ENCODE data around the gene MATCAP1.

MATCAP1 gene

DNA sequence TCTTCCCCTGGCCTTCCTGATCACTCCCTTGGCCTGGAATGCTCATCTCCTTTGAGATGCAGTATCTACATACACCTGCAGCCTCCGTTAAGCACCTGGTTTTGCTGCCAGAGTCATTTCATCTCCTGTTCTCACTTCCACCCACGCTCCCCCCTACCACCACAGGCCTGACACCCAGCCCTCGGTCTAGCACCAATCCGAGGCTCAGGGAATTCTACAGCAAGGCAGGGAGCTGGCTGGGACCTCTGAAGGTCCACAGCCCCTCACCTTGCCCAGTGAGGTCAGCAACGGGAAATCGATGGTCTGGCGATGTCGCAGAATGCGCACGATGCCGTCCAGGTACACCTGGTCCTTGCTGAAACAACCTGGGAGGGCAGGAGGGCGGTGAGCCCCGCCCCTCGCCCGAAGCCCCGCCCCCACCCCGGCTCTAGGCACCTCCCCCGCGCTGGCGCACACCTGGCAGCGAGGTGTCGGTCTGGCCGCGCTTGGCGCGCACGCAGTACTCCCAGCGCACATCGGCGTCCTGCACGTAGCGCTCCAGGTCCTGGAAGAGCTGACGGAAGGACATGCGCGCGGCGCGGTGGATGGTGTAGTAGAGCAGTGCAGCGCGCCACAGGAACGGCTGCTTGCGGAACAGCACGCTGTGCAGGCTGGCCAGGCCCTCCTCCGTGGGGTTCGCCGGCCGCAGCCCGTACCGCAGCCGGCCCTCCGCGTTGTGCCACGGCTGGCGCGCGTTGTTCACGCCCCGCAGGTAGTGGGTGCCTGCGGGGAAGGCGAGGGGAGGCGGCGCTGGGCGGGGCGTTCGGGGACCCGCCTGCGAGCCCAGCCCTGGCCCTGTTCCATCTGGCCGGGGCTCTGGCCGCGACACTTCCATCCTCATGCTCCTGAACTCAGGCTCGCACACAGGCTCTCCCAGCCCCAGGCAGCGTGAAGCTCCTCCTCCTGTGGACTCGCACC is 5.7 kb downstream of the MATCAP1 start:
- H3K4me3 ChIP-seq (ENCODE audit: low read length): no peak overlapping the region
- no peak for DNase-seq (ENCODE audit: low read depth, low spot score)

DNA sequence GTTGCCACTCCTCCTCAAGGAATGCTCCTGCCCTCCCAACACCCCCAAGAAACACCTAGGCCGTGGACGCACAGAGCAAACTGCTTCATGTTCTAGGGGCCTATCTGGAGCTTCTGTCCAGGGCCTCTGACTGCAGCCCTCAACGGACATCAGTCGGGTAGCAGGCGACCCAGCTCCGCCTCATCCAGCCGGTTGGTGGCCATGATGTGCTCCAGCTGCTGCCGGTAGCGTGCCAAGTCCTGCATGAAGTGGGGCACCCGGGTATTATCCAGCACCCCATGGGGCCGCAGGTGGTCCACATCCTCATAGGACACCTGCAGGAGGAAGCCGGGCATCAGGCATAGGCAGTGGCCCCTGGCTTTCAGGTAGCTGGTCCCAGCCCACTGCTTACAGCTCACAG is 7.1 kb downstream of the MATCAP1 start:
- no peak for DNase-seq (ENCODE audit: low read depth, low spot score)
- H3K4me3 ChIP-seq (ENCODE audit: low read length): no peak overlapping the region

DNA sequence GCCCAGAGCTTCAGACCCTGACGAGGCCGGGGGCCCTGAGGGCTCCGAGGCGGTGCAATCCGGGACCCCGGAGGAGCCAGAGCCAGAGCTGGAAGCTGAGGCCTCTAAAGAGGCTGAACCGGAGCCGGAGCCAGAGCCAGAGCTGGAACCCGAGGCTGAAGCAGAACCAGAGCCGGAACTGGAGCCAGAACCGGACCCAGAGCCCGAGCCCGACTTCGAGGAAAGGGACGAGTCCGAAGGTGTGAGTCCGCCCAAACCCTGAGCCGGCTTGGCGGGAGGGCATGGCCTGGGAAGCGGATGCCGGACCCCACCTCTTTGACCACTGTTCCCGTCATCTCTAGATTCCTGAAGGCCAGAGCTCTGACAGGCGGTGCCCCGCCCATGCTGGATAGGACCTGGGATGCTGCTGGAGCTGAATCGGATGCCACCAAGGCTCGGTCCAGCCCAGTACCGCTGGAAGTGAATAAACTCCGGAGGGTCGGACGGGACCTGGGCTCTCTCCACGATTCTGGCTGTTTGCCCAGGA is 9.0 kb downstream of the MATCAP1 start:
- peak overlapping the region; percentile 40 for H3K4me3 ChIP-seq (ENCODE audit: low read length)
- DNase-seq (ENCODE audit: low read depth, low spot score): no peak

DNA sequence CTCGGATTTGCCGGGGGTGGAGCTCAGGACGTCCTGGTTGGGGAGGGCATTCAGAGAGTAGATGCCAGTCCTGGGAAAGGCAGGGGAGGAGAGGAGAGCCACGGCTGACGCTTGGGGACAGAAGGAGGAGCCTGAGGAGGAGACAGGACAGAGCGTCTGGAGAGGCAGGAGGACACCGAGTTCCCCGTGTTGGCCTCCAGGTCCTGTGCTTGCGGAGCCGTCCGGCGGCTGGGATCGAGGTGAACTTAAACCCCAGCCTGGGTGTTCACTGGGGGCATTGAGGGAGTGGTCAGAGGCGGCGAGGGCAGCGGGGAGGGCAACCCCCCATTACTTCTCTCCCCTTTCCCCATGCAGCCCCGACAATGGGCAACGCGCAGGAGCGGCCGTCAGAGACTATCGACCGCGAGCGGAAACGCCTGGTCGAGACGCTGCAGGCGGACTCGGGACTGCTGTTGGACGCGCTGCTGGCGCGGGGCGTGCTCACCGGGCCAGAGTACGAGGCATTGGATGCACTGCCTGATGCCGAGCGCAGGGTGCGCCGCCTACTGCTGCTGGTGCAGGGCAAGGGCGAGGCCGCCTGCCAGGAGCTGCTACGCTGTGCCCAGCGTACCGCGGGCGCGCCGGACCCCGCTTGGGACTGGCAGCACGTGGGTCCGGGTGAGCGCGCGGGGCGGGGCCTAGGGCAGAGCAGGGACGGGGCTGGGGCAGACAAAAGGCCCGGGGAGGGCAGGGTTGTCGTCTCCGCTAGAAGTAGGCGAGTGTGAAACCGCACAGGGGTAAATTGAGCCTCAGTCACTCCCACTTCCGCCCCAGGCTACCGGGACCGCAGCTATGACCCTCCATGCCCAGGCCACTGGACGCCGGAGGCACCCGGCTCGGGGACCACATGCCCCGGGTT is 9.7 kb downstream of the MATCAP1 start:
- peak overlapping the region; percentile 40 for H3K4me3 ChIP-seq (ENCODE audit: low read length)
- DNase-seq (ENCODE audit: low read depth, low spot score): no peak

DNA sequence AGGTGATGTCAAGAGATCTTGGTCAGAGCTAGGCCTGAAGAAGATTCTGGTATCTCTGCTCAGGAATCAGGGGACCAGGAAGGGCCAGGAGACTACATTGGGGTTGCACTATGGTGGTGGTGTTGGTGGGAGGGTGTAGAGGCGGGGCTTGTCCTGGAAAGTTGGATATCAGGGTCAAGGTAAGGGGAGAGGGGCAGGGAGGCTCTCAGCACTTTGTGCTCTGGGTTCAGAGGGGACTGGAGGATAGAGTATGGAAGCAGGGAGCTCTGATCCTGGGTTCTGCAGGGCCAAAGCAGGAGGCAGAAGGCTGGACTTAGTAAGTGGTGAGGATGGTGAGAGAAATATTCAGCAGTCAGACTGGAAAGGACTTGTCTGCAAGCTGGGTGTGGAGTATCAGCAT is 10.4 kb downstream of the MATCAP1 start:
- H3K4me3 ChIP-seq (ENCODE audit: low read length): peak overlapping the region; percentile 40
- DNase-seq (ENCODE audit: low read depth, low spot score): no peak

DNA sequence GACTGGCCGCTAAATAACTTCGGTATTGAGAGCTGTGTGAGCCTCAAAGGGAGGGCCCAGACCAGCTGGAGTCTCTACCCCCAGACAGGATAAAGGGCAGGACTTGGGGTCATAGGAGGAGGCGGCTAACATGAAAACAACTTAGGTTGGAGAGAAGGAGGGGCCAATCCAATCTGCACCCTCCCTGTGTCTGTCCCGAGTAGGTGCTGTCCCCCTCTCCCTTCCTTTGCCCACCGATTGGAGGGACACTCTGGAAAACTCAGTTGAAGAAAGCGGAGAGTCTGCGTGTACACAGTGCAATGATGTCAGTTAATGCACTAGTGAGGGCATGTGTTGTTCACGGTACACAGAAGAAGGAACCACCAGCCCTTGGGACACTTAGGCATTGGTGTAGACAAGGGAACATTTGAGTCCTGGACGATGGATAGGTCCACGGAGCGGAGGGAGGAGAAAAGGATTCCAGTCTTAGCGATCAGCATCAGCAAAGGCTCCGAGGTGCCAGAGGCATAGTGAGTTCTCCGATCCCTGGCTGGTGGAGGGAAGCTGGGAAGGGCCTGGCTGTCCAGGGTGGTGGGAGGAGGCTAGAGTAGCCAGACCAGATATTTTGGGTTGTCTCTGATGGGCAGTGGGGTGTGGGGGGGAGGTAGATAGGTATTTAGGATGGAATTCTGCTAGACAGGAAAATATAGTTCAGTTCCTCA is 12.7 kb downstream of the MATCAP1 start:
- DNase-seq (ENCODE audit: low read depth, low spot score): no peak
- H3K4me3 ChIP-seq (ENCODE audit: low read length): peak overlapping the region; percentile 43

DNA sequence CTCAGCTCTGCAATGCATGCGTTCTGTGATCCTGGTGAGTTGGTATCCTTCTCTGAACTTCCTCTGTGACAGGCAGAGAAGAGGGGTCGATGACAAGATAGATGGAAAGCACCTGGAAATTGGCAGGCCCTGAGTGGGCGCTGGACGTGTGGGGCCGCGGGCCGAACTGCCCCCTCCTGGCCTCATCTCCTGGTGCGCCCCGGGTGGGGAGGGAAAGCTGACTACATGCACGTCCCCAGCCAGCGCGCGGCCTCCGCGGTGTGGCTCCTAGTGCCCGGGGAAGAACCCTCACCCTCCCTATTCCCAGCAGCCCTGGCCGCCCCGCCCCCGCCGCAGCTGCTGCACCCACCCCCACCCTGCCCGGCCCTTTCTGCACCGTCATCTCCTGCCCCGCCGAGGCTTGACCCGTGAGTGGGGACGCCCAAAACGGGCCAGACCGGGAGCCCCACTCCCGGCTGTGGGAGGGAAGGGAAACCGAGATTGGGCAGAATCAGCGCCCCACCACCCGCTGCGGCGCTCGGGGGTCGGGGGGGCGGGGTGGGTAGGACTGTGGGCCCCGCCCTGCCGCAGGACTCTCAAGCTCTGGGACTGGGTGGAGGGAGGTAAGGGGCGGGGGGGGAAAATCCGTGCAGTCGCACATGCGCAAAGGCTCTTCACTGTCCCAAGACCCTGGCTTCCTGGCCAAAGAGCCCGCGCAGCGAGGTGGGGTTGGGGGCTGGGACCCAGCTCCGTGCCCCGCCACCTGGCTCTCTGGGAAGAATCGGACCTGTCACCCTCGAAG is 13.4 kb downstream of the MATCAP1 start, which contains the start of gene NOL3:
Gene NOL3, plus strand, starts transcription at position 371 of the 781 bp plus-strand sequence.
- peak; percentile 49 for DNase-seq (ENCODE audit: low read depth, low spot score)
- H3K4me3 ChIP-seq (ENCODE audit: low read length): peak within 1 kb of the TSS; percentile 43

DNA sequence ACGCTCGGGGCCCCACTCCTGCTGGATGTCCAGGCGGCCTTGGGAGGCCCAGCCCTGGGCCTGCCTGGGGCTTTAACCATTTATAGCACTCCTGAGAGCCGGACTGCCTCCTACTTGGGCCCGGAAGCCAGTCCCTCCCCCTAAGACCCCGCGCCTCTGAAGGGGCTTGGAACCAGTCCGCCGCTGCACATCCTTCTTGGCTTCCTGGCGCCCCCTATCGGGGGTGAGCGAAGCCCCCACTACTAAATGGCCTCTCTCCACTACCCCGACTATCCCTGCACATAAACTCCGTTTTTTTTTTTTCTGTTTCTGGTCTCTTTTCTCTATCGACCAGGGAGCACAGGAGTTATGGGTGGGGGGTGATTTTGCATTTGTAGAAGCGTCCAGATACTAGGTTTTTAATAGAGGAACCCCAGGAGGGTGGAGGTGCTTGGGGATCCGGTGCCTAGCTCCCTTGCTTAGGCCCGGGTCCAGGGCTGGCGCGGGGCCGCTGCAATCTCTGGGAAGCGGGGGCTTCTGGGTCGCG is 14.1 kb downstream of the MATCAP1 start:
- peak overlapping the region; percentile 43 for H3K4me3 ChIP-seq (ENCODE audit: low read length)
- no peak for DNase-seq (ENCODE audit: low read depth, low spot score)

DNA sequence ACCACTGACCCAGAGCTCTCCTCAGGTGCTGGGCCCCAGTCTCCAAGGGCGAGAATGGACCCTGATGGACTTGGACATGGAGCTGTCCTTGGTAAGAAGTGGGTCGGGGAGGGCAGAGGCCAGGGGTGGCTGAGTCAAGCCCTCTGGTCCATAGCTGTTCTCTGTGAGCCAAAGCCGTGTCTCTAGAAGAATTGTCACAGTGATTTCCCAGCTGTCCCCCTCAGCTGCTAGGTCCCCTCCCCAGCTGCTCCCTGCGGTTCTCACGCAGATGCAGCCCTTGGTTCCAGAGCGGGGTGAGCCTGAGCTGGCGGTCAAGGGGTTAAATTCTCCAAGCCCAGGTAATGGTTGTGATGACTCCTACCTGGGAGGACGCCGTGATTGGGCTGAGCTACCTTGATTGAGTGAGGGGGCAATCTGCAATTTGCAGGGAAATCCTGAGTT is 14.7 kb downstream of the MATCAP1 start:
- DNase-seq (ENCODE audit: low read depth, low spot score): no peak
- no peak overlapping the region for H3K4me3 ChIP-seq (ENCODE audit: low read length)

DNA sequence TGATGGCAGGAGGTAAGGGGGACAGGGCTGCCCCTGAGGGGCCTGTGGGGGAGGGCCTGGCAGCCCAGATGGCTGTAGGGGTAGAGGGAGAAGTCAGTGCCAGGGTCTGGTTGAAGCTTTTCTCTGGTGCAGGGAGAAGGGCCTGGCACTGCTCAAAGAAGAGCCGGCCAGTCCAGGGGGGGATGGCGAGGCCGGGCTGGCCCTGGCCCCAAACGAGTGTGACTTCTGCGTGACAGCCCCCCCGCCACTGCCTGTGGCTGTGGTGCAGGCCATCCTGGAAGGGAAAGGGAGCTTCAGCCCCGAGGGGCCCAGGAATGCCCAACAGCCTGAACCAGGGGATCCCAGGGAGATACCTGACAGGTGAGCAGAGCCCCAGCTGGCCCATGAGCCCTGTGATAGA is 16.2 kb downstream of the MATCAP1 start:
- no peak for DNase-seq (ENCODE audit: low read depth, low spot score)
- no peak overlapping the region for H3K4me3 ChIP-seq (ENCODE audit: low read length)

DNA sequence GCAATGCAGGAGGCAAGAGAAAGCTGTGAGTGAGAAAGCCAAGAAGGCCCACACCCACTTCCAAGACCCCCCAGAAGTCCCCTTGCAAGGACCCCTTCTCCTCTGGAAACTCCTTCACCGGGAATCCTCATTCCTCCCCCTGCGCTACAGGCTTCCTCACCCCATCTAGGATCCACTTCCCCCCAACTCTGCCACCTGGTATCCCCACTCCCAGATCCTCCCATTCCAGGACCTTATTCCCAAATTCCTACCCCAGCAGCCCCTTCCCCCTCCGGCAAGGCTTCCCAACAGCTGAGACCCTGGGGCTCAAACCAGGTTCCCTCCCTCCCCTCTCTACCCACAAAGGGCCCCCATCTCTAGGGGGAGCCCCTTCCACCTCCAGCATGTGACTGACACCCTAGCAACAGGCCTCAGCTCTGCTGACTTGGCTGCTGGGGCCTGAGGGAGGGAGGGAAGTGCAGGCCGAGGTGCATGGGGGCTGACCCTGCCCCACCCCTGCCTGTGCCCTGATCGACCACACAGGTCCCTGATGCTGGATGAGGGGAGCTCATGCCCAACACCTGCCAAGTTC is 17.1 kb downstream of the MATCAP1 start:
- H3K4me3 ChIP-seq (ENCODE audit: low read length): no peak overlapping the region
- no peak for DNase-seq (ENCODE audit: low read depth, low spot score)

DNA sequence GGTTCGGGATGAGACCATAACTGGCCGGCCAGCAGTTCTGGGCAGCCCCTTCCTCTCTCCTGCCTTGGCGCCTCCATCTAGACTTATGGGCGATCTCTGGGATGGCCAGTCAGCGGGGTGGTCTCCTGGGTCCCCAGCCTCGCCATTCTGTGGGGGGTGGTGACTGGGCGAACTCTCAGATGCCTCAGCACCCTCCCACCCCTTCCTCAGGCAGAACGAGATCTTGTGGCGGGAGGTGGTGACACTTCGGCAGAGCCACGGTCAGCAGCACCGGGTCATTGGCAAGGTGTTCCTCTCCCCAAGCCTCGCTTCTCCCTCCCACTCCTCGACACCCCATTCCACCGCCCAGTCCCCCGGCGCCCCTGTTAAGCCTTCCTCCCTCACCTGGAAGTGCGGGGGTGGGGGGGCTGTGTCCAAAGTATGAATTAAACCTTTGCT is 17.6 kb downstream of the MATCAP1 start:
- DNase-seq (ENCODE audit: low read depth, low spot score): no peak
- no peak overlapping the region for H3K4me3 ChIP-seq (ENCODE audit: low read length)

DNA sequence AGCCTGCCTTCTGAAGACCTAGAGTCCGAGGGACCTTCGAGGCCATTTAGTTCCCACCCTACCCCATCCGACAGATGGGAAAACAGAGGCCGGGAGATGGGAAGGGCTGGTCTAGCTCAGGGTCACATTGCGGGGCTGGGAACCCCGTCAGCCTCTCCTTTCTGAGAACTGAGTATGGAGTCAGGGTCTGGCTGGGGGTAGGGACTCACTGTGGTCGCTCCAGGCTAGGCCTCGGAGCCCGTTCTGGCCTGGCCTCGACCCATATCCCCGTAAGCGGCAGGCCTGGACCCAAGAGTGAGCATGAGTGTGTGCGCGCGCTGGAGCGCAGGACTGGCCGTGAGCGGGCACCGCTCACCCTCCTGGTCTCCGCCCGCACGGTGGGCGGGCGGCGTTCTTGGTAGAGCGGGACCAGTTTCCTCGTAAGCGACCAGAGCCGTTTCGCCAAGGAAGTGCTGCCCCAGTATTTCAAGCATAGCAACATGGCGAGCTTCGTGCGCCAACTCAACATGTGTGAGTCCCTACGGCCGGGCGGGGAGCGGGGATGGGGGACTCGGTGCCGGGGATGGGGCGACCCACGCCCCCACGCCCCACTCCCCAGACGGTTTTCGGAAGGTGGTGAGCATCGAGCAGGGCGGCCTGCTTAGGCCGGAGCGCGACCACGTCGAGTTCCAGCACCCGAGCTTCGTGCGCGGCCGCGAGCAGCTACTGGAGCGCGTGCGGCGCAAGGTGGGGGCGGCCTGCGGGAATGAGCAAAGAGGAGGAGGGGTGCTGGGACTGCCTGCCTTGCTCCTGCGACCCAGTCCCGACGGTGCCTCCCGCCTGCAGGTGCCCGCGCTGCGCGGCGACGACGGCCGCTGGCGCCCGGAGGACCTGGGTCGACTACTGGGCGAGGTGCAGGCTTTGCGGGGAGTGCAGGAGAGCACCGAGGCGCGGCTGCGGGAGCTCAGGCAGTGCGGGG is 18.4 kb downstream of the MATCAP1 start:
- DNase-seq (ENCODE audit: low read depth, low spot score): no peak
- no peak overlapping the region for H3K4me3 ChIP-seq (ENCODE audit: low read length)

DNA sequence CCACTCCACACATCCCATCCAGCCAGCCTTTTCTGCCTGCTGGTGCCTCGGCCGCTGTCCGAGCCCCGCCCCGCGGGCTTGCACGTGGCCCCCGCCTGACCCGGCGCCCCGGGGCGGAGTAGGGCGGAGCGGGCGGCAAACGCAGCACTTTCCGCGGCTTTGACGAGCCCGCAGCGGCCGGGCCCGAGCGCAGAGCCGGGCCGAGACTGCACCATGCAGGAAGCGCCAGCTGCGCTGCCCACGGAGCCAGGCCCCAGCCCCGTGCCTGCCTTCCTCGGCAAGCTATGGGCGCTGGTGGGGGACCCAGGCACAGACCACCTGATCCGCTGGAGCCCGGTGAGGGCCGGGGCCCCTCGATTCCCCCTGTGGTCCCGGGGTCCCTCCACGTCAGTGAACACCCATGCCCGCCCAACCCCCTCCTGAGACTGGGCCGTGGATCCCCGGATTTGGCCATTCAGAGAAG is 19.1 kb downstream of the MATCAP1 start, which contains the start of gene HSF4:
Gene HSF4, plus strand, starts transcription at position 147 of the 463 bp plus-strand sequence. Its CDS starts 67 bp downstream, at position 214.
- H3K4me3 ChIP-seq (ENCODE audit: low read length): peak within 1 kb of the TSS; percentile 24; the same call in 1 of the 2 replicates
- DNase-seq (ENCODE audit: low read depth, low spot score): no peak

DNA sequence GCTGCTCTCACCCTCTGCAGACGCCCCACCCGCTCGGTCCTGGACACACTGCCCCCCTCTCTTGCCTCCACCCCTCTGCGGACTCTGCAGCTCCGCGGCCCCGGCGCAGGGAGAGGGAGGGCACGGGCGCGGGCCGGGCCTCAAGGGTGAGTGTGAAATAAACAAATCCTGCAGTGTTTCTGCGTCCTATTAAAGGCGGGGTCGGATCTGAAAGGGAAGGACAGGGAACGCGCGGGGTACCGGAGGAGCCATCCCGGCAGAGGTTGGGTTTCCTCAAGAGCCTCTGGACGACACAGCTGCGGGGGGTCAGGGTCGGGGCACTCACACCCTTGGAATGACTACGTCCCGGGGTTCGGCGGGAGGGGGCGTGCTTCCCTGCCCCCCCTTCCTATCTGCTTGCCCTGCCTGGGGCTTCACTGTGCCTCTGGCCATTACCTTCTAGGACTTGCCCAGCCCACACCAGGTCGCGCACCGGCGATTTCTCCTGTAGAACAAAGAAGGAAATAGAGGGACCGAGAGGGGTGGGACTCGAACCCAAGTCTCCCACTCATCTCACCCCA is 19.7 kb downstream of the MATCAP1 start:
- H3K4me3 ChIP-seq (ENCODE audit: low read length): peak overlapping the region; percentile 24; the same call in 1 of the 2 replicates
- DNase-seq (ENCODE audit: low read depth, low spot score): no peak

Data from Jurkat, Clone E6-1 (cell line).